ENCODE results near the gene ATP2B1. TPM values are rescaled to one million over a fixed set of nuclear protein-coding genes. Genes with fewer than 3 reads are reported as not detected.

Gene ATP2B1
- total RNA-seq, 1 donor from 2014 or later: 24.6 TPM

- H3K4me3 ChIP-seq: no peak overlapping the region
- no peak for TF ChIP-seq CTCF (IDR thresholded peaks at IDR 0.05)
- TF ChIP-seq POLR2AphosphoS5 (IDR thresholded peaks at IDR 0.05; ENCODE audit: insufficient read depth in 1 of 2, low read depth in 1 of 2): no peak
- TF ChIP-seq POLR2A (IDR thresholded peaks at IDR 0.05): no peak
- peaks cover 0 to 6% of the 10 kb centered on the region in 2 donors for H3K36me3 ChIP-seq
- no peak overlapping the region for H3K27ac ChIP-seq
- no peak for DNase-seq (ENCODE audit: extremely low spot score in 2 of 2)
- intact Hi-C loops (cut with DNase I): no loop called here
- H3K27me3 ChIP-seq: no peaks in the 10 kb centered on the region
- H3K9me3 ChIP-seq: no peaks in the 10 kb centered on the region
- peaks cover 8% of the 10 kb centered on the region for H3K4me1 ChIP-seq
Measured at GRCh38 chr12:89636776-89637160, 71.9 kb downstream of the ATP2B1 start.

- TF ChIP-seq POLR2A (IDR thresholded peaks at IDR 0.05) (no peak), POLR2AphosphoS5 (IDR thresholded peaks at IDR 0.05; ENCODE audit: insufficient read depth in 1 of 2, low read depth in 1 of 2) (no peak), CTCF (IDR thresholded peaks at IDR 0.05) (no peak)
- H3K4me3 ChIP-seq: no peak overlapping the region
- H3K27ac ChIP-seq: no peak overlapping the region
- H3K4me1 ChIP-seq: peaks cover 8% of the 10 kb centered on the region
- intact Hi-C loops (cut with DNase I): no loop called here
- no peaks in the 10 kb centered on the region for H3K27me3 ChIP-seq
- no peaks in the 10 kb centered on the region for H3K9me3 ChIP-seq
- H3K36me3 ChIP-seq: peaks cover 0 to under 1% of the 10 kb centered on the region in 2 donors
- DNase-seq (ENCODE audit: extremely low spot score in 2 of 2): no peak
Measured at GRCh38 chr12:89636052-89636775, 72.4 kb downstream of the ATP2B1 start.

- intact Hi-C loops (cut with DNase I): no loop called here
- Histone ChIP-seq H3K27me3 (no peaks in the 10 kb centered on the region), H3K4me3 (no peak overlapping the region), H3K4me1 (peaks cover 8% of the 10 kb centered on the region), H3K9me3 (no peaks in the 10 kb centered on the region), H3K27ac (no peak overlapping the region), H3K36me3 (peaks cover 0 to 8% of the 10 kb centered on the region in 2 donors)
- TF ChIP-seq CTCF (IDR thresholded peaks at IDR 0.05) (no peak), POLR2AphosphoS5 (IDR thresholded peaks at IDR 0.05; ENCODE audit: insufficient read depth in 1 of 2, low read depth in 1 of 2) (no peak), POLR2A (IDR thresholded peaks at IDR 0.05) (no peak)
- no peak for DNase-seq (ENCODE audit: extremely low spot score in 2 of 2)
Measured at GRCh38 chr12:89634508-89634907, 74.1 kb downstream of the ATP2B1 start.

- intact Hi-C loops (cut with DNase I): no loop called here
- Histone ChIP-seq H3K27me3 (no peaks in the 10 kb centered on the region), H3K4me3 (no peak overlapping the region), H3K4me1 (peaks cover 8% of the 10 kb centered on the region), H3K9me3 (no peaks in the 10 kb centered on the region), H3K27ac (no peak overlapping the region), H3K36me3 (peaks cover 0 to 14% of the 10 kb centered on the region in 2 donors)
- DNase-seq (ENCODE audit: extremely low spot score in 2 of 2): no peak
- TF ChIP-seq POLR2A (IDR thresholded peaks at IDR 0.05) (no peak), POLR2AphosphoS5 (IDR thresholded peaks at IDR 0.05; ENCODE audit: insufficient read depth in 1 of 2, low read depth in 1 of 2) (no peak), CTCF (IDR thresholded peaks at IDR 0.05) (no peak)
Measured at GRCh38 chr12:89632778-89633177, 75.9 kb downstream of the ATP2B1 start.

- Histone ChIP-seq H3K27ac (no peak overlapping the region), H3K4me1 (no peaks in the 10 kb centered on the region), H3K4me3 (no peak overlapping the region), H3K27me3 (no peaks in the 10 kb centered on the region), H3K9me3 (no peaks in the 10 kb centered on the region), H3K36me3 (peaks cover 0 to 11% of the 10 kb centered on the region in 2 donors)
- intact Hi-C loops (cut with DNase I): no loop called here
- DNase-seq (ENCODE audit: extremely low spot score in 2 of 2): no peak
- TF ChIP-seq POLR2AphosphoS5 (IDR thresholded peaks at IDR 0.05; ENCODE audit: insufficient read depth in 1 of 2, low read depth in 1 of 2) (no peak), POLR2A (IDR thresholded peaks at IDR 0.05) (no peak), CTCF (IDR thresholded peaks at IDR 0.05) (no peak)
Measured at GRCh38 chr12:89622115-89622514, 86.5 kb downstream of the ATP2B1 start.
